ENCODE results near the gene ARID5B. TPM values are rescaled to one million over a fixed set of nuclear protein-coding genes. Genes with fewer than 3 reads are reported as not detected.
A peak's percentile ranks its signal among the peaks of the same experiment; 100 is the strongest.

Gene ARID5B
- polyA plus RNA-seq, 3 donors, result 1.00 to 2.5 (median 1.5) TPM

DNA sequence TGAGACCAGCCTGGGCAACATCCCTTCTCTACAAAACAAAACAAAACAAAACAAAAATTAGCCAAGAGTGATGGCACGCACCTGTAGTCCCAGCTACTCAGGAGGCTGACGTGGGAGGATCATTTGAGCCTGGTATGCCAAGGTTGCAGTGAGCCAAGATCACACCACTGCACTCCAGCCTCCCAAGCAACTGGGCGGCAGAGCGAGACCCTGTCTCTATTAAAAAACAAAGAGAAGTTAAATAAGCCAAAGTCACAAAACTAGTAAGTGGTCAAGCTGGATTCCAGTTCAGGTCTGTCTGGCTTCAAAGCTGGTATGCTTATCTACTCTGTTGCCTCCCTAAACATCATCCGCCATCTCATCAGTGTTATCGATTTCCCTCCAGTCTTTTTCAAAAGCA, 110.8 kb downstream of the ARID5B start:
- no peak for DNase-seq
- Mint-ChIP-seq H3K4me1 (peaks cover 17% of the 10 kb centered on the region), H3K36me3 (peaks cover 7 to 12% of the 10 kb centered on the region in 2 donors), H3K9me3 (peaks cover 0 to 2% (median 0%) of the 10 kb centered on the region in 7 donors), H3K27me3 (ENCODE audit: low read depth in 3 of 3) (no peaks in the 10 kb centered on the region), H3K27ac (peak overlapping the region in 4 of 7 donors; percentile 11 to 46 (median 28)), H3K4me3 (no peak overlapping the region)
- TF ChIP-seq, protein P1, sequence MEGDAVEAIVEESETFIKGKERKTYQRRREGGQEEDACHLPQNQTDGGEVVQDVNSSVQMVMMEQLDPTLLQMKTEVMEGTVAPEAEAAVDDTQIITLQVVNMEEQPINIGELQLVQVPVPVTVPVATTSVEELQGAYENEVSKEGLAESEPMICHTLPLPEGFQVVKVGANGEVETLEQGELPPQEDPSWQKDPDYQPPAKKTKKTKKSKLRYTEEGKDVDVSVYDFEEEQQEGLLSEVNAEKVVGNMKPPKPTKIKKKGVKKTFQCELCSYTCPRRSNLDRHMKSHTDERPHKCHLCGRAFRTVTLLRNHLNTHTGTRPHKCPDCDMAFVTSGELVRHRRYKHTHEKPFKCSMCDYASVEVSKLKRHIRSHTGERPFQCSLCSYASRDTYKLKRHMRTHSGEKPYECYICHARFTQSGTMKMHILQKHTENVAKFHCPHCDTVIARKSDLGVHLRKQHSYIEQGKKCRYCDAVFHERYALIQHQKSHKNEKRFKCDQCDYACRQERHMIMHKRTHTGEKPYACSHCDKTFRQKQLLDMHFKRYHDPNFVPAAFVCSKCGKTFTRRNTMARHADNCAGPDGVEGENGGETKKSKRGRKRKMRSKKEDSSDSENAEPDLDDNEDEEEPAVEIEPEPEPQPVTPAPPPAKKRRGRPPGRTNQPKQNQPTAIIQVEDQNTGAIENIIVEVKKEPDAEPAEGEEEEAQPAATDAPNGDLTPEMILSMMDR (IDR thresholded peaks at IDR 0.05), result no peak
- intact Hi-C loops (cut with micrococcal nuclease), result no loop called here
- no peaks in the 10 kb centered on the region for H3K9me3 ChIP-seq (replicated peaks in 1 of 2; ENCODE audit: control insufficient read depth in 1 of 2, insufficient read depth in 1 of 2, low read length in 2 of 2)
- no peak overlapping the region for H3K4me2 ChIP-seq (replicated peaks; ENCODE audit: extremely low read depth, low read length, poor library complexity, severe bottlenecking)
- H4K20me1 ChIP-seq (ENCODE audit: insufficient read depth, low read length), result no peaks in the 10 kb centered on the region
- H3K9ac ChIP-seq (ENCODE audit: insufficient read depth, low read length, poor library complexity, severe bottlenecking), result no peak overlapping the region
- WGBS (ENCODE audit: insufficient coverage), result 97% methylated on average over 3 of the region's 6 CpGs
- no peak overlapping the region for H3K27ac ChIP-seq (ENCODE audit: low read depth in 1 of 2, low read length in 2 of 2)
- no peaks in the 10 kb centered on the region for H3K79me2 ChIP-seq (ENCODE audit: insufficient read depth, low read length)
- H3K4me1 ChIP-seq (ENCODE audit: control insufficient read depth in 1 of 2, insufficient read depth in 2 of 2, low read length in 2 of 2), result peaks cover 10 to 15% of the 10 kb centered on the region in 2 donors
- H3K4me3 ChIP-seq (replicated peaks in 1 of 3; ENCODE audit: low read depth in 2 of 3, low read length in 3 of 3), result no peak overlapping the region
- H3K36me3 ChIP-seq (replicated peaks in 1 of 2; ENCODE audit: control insufficient read depth in 1 of 2, insufficient read depth in 2 of 2, low read length in 2 of 2), result no peaks in the 10 kb centered on the region
- no peaks in the 10 kb centered on the region for H3K27me3 ChIP-seq (ENCODE audit: control insufficient read depth in 2 of 2, insufficient read depth in 2 of 2, low read length in 2 of 2)
- H2AFZ ChIP-seq (ENCODE audit: insufficient read depth, low read depth, low read length, poor library complexity, severe bottlenecking), result no peak overlapping the region

DNA sequence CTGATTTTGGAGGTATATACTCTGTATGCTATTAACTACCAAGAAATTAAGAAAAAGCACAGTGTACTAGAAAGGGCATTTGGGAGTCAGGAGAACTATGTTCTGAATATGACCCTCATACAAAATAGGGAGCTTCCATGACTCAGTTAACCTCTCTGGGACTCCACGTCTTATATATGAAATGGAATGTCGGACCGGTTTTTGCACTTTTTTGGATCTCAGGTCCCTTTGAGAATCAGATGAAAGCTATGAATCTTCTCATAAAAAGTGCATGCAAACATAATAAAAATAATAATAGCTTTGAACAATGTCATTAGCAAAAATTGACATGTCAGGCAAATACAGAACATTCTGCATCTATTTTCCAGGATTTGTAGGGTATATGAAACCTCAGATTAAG, 113.0 kb downstream of the ARID5B start:
- Histone ChIP-seq H4K20me1 (ENCODE audit: insufficient read depth, low read length) (no peaks in the 10 kb centered on the region), H3K4me1 (ENCODE audit: control insufficient read depth in 1 of 2, insufficient read depth in 2 of 2, low read length in 2 of 2) (peaks cover 13 to 19% of the 10 kb centered on the region in 2 donors), H3K9me3 (replicated peaks in 1 of 2; ENCODE audit: control insufficient read depth in 1 of 2, insufficient read depth in 1 of 2, low read length in 2 of 2) (no peaks in the 10 kb centered on the region), H3K4me2 (replicated peaks; ENCODE audit: extremely low read depth, low read length, poor library complexity, severe bottlenecking) (no peak overlapping the region), H3K27me3 (ENCODE audit: control insufficient read depth in 2 of 2, insufficient read depth in 2 of 2, low read length in 2 of 2) (no peaks in the 10 kb centered on the region), H3K27ac (ENCODE audit: low read depth in 1 of 2, low read length in 2 of 2) (no peak overlapping the region), H3K9ac (ENCODE audit: insufficient read depth, low read length, poor library complexity, severe bottlenecking) (no peak overlapping the region), H3K36me3 (replicated peaks in 1 of 2; ENCODE audit: control insufficient read depth in 1 of 2, insufficient read depth in 2 of 2, low read length in 2 of 2) (no peaks in the 10 kb centered on the region), H2AFZ (ENCODE audit: insufficient read depth, low read depth, low read length, poor library complexity, severe bottlenecking) (no peak overlapping the region), H3K4me3 (replicated peaks in 1 of 3; ENCODE audit: low read depth in 2 of 3, low read length in 3 of 3) (no peak overlapping the region), H3K79me2 (ENCODE audit: insufficient read depth, low read length) (peaks cover 4% of the 10 kb centered on the region)
- Mint-ChIP-seq H3K4me3 (no peak overlapping the region), H3K27ac (no peak overlapping the region), H3K36me3 (peaks cover 6 to 15% of the 10 kb centered on the region in 2 donors), H3K27me3 (ENCODE audit: low read depth in 3 of 3) (no peaks in the 10 kb centered on the region), H3K9me3 (peaks cover 0 to 2% (median 0%) of the 10 kb centered on the region in 7 donors), H3K4me1 (peaks cover 21% of the 10 kb centered on the region)
- intact Hi-C loops (cut with micrococcal nuclease), result no loop called here
- no peak for DNase-seq
- WGBS (ENCODE audit: insufficient coverage), result no CpG with 5 or more reads among the region's 3 CpGs
- TF ChIP-seq, protein P1 (IDR thresholded peaks at IDR 0.05), result no peak
